Activated CD8-positive, alpha-beta memory T cell treated with anti-CD3 and anti-CD28 coated beads, Interleukin-2, amount 50 U/mL, for 24 hours (primary cell): ENCODE results near the gene PHLPP2.

Experiments
- DNase-seq: peaks from one replicate; pipeline ENCODE4 v3.0.0-alpha.2; 2020; ENCODE audit errors: extremely low read depth

The PHLPP2 gene

DNA sequence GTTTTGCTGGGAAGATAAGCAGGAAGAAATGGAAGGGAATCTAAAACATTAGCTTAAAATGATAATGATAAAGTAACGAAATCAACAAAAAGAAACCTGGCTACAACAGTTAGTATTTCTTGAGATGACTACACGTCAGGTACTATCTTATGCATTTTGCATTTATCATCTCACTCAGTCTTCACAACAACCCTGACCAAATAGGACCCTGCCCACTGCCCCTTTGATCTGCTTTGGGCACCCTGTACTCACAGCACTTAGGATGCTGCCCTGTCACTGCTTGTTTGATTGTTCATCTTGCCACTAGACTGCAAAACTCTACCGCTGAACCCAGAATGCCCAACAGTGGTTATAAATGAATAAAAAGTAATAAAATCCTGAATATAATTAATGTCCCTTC, 53.3 kb downstream of the PHLPP2 start:
- no peak for DNase-seq

DNA sequence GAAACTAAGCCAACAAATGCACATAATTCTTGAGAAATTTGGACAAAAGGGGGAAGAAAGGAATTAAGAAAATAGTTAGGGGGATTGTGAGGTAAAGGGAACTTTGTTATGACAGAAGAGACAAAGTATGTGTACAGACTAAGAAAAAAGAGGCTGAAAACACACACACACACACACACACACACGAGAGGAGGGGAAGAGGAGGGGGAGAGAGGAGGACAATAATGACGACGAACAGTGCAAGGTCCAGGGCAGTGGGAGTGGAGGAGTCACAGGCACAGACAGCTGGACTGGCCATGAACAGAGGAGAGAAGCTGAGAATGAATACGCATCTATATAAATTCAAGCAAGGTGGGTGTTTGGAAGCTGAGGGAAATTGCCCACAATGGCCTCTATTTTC, 54.0 kb downstream of the PHLPP2 start:
- no peak for DNase-seq

DNA sequence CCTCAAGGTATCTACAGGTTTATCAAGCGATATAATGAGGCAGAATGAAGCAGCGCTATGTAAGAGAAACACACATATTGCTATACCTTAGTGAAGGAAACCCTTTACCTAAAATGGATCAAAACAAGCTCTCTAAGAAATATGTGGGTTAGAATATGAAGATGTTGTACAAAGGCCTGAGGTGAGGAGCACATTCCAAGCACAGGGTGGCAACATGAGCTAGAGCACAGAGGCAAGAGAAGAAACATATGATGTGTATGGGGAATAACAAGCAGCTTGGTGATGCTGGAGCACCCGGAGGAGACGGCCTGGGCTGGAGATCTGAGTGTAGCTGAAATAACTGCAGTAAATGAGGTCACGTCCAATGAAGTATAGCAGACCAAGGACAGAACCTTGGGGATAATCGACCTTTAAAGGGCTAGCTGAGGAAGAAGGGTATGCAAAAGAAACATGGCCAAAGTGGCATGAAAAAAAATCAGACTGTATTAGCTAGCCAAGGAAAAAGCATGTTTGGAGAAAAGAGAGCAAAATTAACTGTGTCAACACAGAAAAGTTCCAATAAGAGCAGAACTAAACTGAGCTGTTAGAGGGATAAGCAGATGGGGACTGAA, 54.5 kb downstream of the PHLPP2 start:
- DNase-seq = no peak

DNA sequence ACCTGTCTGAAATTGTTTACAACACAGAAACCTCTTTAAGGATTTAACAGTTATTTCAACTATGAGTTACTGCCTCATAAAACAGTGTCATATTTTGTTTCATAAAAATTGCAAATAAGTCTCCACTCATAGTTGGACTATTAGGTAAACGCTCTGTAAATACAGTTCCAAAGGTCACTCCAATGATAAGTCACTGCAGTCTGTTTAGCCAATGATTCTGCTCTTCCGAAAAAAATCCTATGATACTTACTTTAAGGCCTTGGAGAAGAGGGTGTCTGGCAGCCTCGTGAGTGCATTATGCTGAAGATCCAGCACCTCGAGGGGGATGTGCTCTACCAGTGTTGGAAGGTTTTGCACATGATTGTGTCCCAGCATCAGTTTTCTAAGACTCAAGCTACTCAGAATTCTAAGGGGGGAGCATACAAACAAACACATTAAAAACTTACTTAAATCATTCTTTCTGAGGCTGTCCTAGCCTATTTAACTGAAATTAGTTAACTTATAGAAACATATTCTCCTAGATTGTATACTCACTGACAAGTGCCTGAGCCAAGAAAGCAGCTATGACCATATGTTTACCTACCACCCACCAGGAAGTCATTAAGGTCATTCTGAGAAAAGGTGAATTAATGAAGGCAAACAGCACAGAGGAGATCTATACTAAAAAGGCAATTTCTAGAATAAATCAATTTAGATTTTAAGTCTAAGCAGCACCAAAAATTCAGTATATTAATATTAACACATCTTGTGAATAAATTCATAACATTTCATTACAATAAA, 57.4 kb downstream of the PHLPP2 start:
- no peak for DNase-seq

DNA sequence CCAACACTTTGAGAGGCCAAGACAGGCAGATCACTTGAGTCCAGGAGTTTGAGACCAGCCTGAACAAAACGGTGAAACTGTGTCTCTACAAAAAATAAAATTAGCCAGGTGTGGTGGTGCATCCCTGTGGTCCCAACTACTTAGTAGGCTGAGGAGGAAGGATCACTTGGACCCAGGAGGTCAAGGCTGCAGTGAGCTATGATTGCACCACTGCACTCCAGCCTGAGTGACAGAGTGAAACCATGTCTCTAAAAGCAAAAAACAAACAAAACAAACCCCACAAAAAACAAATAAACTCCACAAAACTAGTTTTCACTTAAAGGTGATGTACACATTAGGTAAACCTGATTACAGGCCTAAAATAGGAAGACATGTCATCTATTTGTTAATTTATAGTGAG, 58.2 kb downstream of the PHLPP2 start:
- no peak for DNase-seq

DNA sequence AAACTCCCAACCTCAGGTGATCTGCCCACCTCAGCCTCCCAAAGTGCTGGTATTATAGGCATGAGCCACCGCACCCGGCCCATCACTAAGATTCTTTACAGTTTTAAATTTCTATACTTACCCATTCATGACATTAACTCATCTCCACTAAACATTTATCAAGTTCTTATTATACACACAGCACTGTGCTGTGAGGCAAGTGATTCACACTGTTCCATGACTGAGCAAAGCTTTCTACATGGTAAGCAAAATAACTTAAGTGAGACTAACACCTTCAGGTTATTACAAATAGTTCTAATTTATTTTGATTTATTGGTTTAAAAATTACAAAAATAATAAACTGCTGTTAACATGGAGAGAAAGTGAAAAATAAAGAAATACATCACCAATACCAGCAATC, 65.0 kb downstream of the PHLPP2 start:
- DNase-seq = no peak

DNA sequence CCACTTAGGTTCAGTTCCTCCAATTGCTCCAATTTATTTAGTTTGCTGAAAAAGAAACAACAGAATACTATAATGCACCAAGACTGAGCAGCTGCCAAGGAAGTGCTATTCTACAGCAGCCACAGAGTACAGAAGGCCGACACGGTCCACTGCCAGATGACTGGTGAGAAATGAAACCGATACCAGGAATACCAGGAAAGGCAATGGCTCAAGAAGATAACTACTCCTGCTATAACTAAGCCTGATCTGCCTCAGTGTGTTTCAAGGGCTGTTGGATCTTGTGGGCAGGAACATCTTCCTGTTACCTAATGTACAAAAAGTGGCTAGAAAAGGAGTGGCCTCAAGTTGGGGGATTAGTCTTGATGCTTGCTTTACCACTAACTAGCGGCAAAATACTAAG, 65.7 kb downstream of the PHLPP2 start:
- no peak for DNase-seq

DNA sequence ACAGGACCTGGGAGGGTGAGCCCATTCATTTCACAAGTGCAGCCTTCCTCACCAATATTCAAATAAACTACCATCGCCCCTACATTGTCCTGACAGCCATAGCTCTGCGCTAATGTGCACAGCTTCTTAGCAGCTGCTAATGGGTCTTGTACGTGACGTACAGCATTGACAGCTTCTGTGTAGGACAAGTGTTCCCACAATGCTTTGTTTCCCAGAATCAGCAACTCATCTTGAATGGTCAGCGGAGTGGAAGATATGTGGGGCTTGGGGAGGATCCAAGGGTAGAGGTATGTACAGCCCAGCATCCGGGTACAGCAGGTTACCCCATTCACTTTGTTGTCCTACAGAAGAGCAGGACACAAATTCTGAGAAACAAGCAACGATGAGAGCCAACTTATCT, 74.8 kb downstream of the PHLPP2 start:
- no peak for DNase-seq

DNA sequence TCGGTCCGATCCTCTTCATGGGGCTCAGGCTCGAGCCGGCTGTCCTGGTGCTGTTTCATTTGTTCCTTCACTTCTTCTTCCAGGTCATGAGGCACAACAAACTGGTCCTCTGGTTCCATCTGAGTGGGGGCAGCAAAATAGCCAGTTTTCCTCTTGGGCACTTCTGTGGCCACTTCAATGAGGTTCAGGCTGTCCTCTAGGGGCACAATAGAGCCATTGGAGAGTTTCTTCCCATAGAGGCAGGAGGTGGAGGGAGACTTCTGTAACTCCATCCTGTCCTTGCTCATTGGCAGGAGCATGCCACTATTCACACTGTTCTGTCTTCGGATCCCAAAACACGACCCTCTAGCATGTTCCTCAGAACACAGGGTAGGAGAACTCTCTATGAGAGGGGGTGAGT, 75.6 kb downstream of the PHLPP2 start:
- no peak for DNase-seq

DNA sequence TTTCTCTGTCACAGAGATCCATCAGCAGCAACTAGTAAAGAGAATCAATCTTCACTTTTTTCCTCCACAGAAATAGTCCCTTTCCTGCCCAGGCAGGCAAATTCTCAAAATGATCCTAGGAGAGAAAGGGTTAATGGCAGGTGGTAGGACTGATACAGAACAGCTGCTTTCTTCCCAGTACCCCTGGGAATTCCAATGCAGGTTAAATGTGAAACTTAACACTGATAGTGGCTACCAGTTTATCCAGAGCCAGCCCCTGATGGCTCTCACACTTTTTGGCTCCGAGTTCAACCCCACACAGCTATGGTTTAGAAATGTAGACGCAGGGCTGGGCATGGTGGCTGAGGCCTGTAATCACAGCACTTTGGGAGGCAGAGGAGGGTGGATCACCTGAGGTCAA, 76.3 kb downstream of the PHLPP2 start:
- no peak for DNase-seq

DNA sequence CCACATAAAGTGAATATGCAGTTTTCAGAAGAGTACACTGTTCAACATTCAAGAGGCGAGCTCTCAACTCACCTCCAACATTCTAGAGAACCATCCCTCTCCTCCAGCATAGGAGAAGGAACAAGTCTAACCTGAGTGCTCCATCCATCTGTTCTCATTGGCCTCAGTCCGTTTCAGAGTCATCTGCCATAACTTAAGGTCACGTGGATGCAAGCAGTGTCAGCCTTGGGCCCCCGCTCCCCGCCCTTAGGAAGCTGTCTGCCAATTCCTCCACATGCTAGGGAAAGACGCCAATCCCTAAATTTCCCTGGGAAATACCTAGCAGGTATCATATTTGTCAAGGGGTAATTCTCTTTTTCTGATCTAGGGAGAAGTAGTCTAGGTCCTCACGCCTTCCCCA, 77.1 kb downstream of the PHLPP2 start:
- no peak for DNase-seq

DNA sequence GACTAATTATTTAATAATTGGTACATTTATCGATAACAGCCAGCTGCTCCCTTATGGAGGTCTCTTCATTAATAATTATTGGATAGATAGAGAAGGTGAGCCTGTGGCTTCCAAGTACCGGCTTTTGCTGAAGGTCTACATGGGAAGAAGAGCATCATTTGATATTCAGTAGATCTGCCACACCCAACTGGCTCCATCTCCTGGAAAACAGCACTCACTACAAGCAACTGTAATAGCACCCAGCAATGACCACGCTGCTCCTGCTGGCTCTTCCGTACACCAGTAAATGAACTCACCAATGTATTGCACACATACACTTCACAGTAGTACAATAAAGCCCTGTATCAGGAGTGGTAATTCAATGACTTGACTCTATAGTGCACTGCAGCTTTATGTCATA, 79.1 kb downstream of the PHLPP2 start:
- no peak for DNase-seq

DNA sequence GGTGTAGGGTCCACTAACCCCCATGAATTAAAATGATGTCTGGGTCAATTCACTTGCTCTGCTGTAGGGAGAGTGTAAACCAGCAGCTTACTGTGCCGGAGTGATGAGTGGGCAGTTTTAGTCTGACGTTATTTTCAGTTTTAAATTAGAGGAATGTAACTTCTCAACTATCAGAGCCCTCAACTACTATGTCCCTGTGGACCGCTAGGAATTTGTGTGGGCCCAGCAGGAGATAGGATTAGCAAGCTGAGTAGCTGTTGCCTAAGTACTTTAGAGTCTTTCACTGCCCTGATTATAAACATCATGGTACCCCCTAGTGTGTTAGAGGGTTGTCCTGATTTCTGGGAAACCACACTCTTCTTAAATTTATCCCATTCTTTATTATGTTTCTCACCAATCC, 87.1 kb downstream of the PHLPP2 start:
- no peak for DNase-seq

DNA sequence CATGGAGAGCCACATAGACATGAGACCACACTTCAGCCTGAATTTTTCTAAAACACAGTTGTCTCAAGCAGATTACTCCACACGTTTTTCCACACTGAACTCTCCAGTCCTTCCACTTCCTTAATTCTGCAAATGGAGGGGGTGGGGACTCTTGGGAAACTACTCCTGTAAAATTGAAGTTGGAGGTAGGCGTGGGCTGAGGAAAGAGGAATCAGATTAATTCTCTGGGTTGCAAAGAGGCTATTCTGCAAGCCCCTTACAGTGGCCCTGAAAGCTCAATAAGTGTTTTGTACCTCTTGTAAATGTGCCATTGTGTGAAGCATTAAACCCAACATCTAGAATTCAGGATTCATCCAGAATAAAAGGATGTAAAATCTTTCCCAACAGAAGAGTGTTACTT, 88.9 kb downstream of the PHLPP2 start:
- no peak for DNase-seq

DNA sequence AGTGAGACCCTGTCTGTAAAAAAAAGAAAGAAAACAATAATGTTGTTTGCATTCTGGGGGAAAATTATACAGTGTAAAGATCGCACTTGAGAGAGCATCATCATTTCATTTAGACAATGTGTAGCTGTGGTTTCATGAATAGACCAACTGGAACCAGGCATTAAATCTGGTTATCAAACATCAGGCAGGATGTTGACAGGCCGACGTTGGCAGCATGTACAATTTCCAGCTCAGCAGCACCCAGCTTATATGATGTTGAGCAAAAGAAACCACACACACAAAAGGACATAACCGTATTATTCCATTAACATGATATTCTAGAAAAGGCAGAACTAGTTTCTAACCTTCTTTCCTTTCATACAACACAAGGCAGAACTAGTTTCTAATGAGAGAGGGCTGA, 92.7 kb downstream of the PHLPP2 start:
- DNase-seq = no peak

DNA sequence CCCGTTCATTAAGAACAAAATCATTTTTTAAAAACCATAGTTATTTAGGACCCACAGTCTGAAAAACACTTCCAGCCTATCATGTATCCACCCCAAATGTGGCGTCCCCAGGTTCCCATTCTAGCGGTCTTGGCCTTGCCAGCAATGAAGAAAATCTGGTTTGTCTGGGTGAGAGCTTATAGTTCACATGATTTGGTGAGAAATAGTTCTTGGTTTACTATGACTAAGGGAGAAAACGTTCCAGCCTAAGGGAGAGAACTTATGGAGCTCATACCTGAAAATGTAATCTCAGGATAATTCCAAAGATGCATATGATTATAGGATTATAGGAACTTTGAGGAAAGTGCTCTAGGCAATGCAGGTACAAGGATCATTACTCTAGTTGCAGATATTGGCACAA, 93.7 kb downstream of the PHLPP2 start:
- DNase-seq = no peak

DNA sequence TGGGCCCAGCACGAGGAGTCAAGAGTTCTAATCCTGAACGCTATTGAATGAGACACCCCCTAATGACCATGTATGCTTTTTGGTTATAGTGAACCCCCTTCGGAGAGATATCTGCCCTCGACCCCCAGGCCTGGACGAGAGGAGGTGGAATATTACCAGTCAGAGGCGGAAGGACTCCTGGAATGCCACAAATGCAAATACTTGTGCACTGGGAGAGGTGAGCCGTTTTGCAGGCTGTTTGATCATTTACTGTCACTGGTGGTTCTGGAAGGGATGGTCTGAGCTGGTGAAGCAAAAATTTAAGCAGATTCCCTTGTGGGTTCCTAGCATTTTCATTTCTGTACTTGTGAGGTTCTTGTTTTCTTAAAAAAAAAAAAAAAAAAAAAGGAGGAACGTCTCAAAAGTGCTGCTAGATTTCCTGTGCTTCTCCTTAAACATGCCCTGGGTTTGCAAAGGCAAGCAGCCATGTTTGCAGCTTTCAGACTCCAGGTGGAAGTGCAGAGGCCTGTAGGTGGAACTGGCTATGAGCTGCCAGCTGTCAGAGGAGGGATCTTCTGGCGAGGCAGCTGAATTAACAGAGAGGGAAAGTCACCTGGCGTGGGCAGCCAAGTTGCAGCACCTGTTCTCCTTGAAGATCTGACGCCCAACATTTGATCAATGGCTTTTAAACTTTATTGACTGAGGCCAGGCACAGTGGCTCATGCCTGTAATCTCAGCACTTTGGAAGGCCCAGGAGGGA, 95.1 kb downstream of the PHLPP2 start:
- no peak for DNase-seq

DNA sequence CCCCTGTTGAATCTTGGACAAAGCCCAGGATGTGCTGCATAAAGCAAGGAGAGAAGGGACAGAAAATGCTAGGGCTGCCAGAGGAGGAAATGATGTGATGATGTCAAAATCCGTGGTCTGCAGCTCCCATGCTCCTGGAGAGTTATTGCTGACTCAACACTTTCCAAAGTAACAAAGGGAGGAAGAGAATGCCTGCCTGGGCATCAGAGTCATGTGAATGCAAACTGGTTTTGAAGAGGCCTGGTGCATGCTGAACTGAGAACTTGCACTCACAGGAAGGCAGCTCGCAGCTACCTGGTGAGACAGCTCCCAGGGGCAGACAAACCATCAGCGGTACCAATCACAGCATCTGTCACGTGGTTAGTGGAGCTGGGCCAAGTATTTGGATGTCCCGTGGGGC, 95.7 kb downstream of the PHLPP2 start:
- no peak for DNase-seq

DNA sequence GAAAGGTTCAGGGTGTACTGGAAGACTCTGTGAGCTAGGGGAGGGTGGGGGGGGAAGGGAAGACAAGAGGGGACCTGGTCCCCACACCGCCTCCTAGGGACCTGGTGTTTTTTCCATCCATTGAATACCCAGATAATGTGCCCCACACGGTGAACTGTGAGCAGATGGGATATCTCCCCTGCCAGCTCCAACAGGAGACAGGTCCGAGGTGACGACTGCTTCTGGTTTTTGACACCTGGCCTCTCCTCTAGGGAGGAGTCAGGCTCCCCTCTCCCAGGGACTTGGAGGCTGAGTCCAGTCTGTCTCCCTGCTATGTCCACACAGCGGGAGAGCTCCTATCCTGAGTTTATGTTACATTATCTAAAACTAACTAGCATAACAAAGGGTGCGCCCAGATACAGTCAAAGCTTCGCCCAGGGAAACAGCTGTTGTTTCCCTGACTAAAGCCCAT, 96.7 kb downstream of the PHLPP2 start:
- no peak for DNase-seq

DNA sequence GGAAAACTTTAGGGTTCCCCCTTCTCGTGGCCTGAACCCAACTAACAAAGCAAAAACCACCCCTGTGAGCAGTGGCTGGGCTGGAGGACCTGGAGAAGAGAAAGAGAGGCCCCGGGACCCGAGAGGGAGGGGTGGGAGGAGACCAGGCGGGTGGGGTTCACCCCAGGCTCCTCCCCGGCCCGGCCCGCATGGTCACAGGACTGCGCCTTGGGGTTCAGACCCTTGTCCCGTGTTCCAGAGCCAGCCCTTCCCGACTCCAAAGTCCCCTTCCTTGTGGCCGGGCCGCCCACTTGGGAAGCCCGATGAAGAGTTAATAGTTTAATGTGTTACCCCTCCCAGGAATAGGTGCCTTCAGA, 97.7 kb downstream of the PHLPP2 start:
- no peak for DNase-seq

DNA sequence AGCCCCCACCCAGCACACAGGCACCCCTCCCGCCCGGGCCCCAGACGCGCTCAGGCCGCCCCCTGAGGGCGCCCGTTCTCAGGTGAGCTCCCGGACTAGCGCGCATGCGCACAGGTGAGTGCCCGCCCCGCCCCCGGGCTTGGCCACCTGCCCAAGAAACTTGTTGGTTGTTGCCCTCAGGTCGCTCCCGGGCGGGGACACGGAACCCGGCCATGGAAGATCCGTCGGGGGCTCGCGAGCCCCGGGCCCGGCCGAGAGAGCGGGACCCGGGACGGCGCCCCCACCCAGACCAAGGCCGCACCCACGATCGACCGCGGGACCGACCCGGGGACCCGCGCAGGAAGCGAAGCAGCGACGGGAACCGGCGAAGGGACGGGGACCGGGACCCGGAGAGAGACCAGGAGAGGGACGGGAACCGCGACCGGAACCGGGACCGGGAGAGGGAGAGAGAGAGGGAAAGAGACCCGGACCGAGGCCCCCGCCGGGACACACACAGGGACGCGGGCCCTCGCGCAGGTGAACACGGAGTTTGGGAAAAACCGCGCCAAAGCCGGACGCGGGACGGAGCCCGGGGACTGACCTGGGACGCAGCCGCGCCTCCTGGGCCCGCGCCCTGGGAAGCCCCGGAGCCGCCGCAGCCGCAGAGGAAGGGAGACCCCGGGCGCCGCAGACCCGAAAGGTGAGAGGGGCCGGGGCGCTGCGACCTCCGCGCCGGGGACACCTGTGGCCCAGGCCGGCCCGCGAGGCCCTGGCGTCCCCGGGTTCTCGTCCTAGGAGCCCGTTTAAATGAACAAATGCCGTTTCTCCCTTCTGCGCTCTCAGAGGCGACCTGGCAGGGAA, 98.3 kb downstream of the PHLPP2 start, which contains the start of gene MARVELD3:
Gene MARVELD3, plus strand, starts transcription at position 167 of the 840 bp plus-strand sequence. Its CDS starts 46 bp downstream, at position 213.
- no peak for DNase-seq
